ENCODE results near the gene HSPG2. TPM values are rescaled to one million over a fixed set of nuclear protein-coding genes. Genes with fewer than 3 reads are reported as not detected.
A peak's percentile ranks its signal among the peaks of the same experiment; 100 is the strongest.

HSPG2 gene
- total and polyA plus RNA-seq, 2 of the 13 experiments (the other 11 are each of a cell fraction or from before 2014, with no cell fraction given) = 9.1 to 13.1 TPM

DNA sequence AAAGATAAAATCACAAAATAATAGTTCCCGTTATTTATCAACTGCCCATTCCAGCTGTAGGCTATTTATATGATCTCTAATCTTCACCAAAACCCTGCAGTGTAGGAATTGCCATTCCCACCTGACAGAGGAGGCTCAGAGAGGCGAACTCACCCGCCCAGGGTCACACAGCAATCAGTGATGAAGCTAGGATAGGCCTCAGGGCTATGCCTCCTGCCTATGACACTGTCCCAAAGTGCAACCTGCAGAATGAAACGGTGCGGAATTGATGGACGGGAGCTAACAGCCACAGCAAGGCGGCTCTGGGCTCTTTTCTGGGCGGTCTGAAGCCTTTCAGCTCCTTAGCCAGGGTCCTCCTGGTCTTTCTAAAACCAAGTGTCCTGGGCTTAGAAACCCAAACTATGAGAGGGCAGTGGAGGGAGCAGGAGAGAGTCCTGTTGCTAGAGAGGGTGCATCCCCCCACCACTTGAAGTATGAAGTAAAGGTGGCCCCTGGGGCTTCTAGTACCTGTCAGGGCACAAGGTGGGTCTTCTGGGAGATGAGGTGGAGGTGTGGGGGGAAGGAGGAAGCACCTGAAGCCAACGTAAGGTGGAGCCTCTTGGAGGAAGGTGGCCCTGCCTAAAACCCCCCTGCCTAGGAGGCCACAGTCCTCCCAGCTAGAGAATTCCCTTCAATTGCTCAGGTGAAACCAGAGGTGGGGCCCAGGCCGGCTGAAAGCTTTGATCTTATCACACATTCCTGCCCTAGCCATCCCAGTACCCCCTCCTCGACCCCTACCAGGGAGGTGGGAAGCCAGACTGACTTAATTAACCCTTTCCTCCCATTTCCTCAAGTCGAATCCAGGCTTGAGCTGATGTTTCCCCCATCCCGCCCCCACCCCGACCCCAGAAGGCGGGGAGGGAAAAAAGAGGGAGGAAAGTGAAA, 14.8 kb downstream of the HSPG2 start (continued):
- TF ChIP-seq ZNF281 (CRISPR knock-in tag; IDR thresholded peaks at IDR 0.05; ENCODE audit: borderline replicate concordance) = no peak
- no peak for TF ChIP-seq KMT2A (CRISPR knock-in tag; IDR thresholded peaks at IDR 0.05)
- TF ChIP-seq NR3C1 (CRISPR knock-in tag; IDR thresholded peaks at IDR 0.05) = no peak
- TF ChIP-seq ZNF572 (CRISPR knock-in tag; IDR thresholded peaks at IDR 0.05) = no peak
- no peak for TF ChIP-seq MTERF4 (CRISPR knock-in tag; IDR thresholded peaks at IDR 0.05)
- no peak for TF ChIP-seq ZNF44 (CRISPR knock-in tag; IDR thresholded peaks at IDR 0.05)
- TF ChIP-seq FOXC1 (CRISPR knock-in tag; IDR thresholded peaks at IDR 0.05; ENCODE audit: borderline replicate concordance) = no peak
- no peak for TF ChIP-seq SMARCE1 (IDR thresholded peaks at IDR 0.05; ENCODE audit: borderline replicate concordance)
- TF ChIP-seq ZSCAN31 (CRISPR knock-in tag; IDR thresholded peaks at IDR 0.05; ENCODE audit: low read depth) = 0 out of 2 replicates have a peak, but pooled peaks have one; percentile 39
- no peak for TF ChIP-seq HMGA1 (CRISPR knock-in tag; conservative IDR thresholded peaks at IDR 0.05)
- no peak for TF ChIP-seq ATM (IDR thresholded peaks at IDR 0.05; ENCODE audit: borderline replicate concordance)
- no peak for TF ChIP-seq MIER2 (CRISPR knock-in tag; IDR thresholded peaks at IDR 0.05)
- TF ChIP-seq TMF1 (CRISPR knock-in tag; IDR thresholded peaks at IDR 0.05; ENCODE audit: low read depth) = no peak
- TF ChIP-seq CENPT (CRISPR knock-in tag; IDR thresholded peaks at IDR 0.05; ENCODE audit: low read depth) = no peak
- TF ChIP-seq U2AF2 (IDR thresholded peaks at IDR 0.05; ENCODE audit: low read depth, low read length) = no peak
- no peak for TF ChIP-seq FOXM1 (CRISPR knock-in tag; IDR thresholded peaks at IDR 0.05)
- TF ChIP-seq ZNF589 (CRISPR knock-in tag; conservative IDR thresholded peaks at IDR 0.05) = no peak
- no peak for TF ChIP-seq JUNB (CRISPR knock-in tag; IDR thresholded peaks at IDR 0.05; ENCODE audit: borderline replicate concordance)
- TF ChIP-seq AHR (CRISPR knock-in tag; IDR thresholded peaks at IDR 0.05) = no peak
- TF ChIP-seq TAF1 (CRISPR knock-in tag; IDR thresholded peaks at IDR 0.05) = no peak
- TF ChIP-seq, protein P1, sequence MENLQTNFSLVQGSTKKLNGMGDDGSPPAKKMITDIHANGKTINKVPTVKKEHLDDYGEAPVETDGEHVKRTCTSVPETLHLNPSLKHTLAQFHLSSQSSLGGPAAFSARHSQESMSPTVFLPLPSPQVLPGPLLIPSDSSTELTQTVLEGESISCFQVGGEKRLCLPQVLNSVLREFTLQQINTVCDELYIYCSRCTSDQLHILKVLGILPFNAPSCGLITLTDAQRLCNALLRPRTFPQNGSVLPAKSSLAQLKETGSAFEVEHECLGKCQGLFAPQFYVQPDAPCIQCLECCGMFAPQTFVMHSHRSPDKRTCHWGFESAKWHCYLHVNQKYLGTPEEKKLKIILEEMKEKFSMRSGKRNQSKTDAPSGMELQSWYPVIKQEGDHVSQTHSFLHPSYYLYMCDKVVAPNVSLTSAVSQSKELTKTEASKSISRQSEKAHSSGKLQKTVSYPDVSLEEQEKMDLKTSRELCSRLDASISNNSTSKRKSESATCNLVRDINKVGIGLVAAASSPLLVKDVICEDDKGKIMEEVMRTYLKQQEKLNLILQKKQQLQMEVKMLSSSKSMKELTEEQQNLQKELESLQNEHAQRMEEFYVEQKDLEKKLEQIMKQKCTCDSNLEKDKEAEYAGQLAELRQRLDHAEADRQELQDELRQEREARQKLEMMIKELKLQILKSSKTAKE (CRISPR knock-in tag; IDR thresholded peaks at IDR 0.05; ENCODE audit: borderline replicate concordance) = no peak; the same call in 1 of the 2 replicates
- TF ChIP-seq SRY (CRISPR knock-in tag; IDR thresholded peaks at IDR 0.05) = no peak
- TF ChIP-seq TCF7L2 (IDR thresholded peaks at IDR 0.05; ENCODE audit: low read depth, low read length) = peak; percentile 87
- no peak for TF ChIP-seq SNAPC2 (CRISPR knock-in tag; IDR thresholded peaks at IDR 0.05)
- no peak for TF ChIP-seq MTA1 (CRISPR knock-in tag; IDR thresholded peaks at IDR 0.05; ENCODE audit: borderline replicate concordance)
- no peak for TF ChIP-seq ZNF10 (CRISPR knock-in tag; IDR thresholded peaks at IDR 0.05; ENCODE audit: borderline replicate concordance, low read depth)
